ENCODE results near the gene FMO5. TPM values are rescaled to one million over a fixed set of nuclear protein-coding genes. Genes with fewer than 3 reads are reported as not detected.

Gene FMO5
- total and polyA plus RNA-seq, 2 of the 13 experiments (the other 11 are each of a cell fraction or from before 2014, with no cell fraction given), result 48.2 to 149 TPM

- TF ChIP-seq ZNF331 (CRISPR knock-in tag; IDR thresholded peaks at IDR 0.05) (no peak), DNMT3B (CRISPR knock-in tag; conservative IDR thresholded peaks at IDR 0.05) (0 out of 2 replicates have a peak, but pooled peaks have one; percentile 6), NRL (CRISPR knock-in tag; IDR thresholded peaks at IDR 0.05; ENCODE audit: borderline replicate concordance) (no peak), SMAD3 (CRISPR knock-in tag; IDR thresholded peaks at IDR 0.05) (peak; percentile 2; the same call in 1 of the 2 replicates), ZNF670 (CRISPR knock-in tag; IDR thresholded peaks at IDR 0.05; ENCODE audit: borderline replicate concordance) (no peak), ZC3H4 (CRISPR knock-in tag; IDR thresholded peaks at IDR 0.05; ENCODE audit: borderline replicate concordance) (peak; percentile 59; the same call in 1 of the 2 replicates), ZNF276 (CRISPR knock-in tag; IDR thresholded peaks at IDR 0.05; ENCODE audit: low read depth) (no peak), MTA3 (CRISPR knock-in tag; IDR thresholded peaks at IDR 0.05) (no peak), ZNF33A (CRISPR knock-in tag; IDR thresholded peaks at IDR 0.05; ENCODE audit: borderline replicate concordance) (no peak), ZNF12 (CRISPR knock-in tag; IDR thresholded peaks at IDR 0.05) (no peak), ZNF770 (CRISPR knock-in tag; IDR thresholded peaks at IDR 0.05) (no peak), RXRA (CRISPR knock-in tag; IDR thresholded peaks at IDR 0.05) (no peak), THAP11 (CRISPR knock-in tag; IDR thresholded peaks at IDR 0.05) (no peak), ZNF282 (IDR thresholded peaks at IDR 0.05; ENCODE audit: partially characterized antibody) (no peak), TAF15 (IDR thresholded peaks at IDR 0.05; ENCODE audit: low read depth, low read length, poor library complexity, severe bottlenecking) (no peak), TRIM24 (CRISPR knock-in tag; IDR thresholded peaks at IDR 0.05) (no peak), YEATS2 (CRISPR knock-in tag; IDR thresholded peaks at IDR 0.05; ENCODE audit: borderline replicate concordance) (no peak), CEBPG (CRISPR knock-in tag; IDR thresholded peaks at IDR 0.05) (no peak), NFE2L2 (IDR thresholded peaks at IDR 0.05; ENCODE audit: low read length) (peak; percentile 26; the same call in 1 of the 2 replicates), SIX4 (CRISPR knock-in tag; IDR thresholded peaks at IDR 0.05) (no peak)
Measured at GRCh38 chr1:147241934-147242448, 16.9 kb upstream of the FMO5 start (continued).

Measured in HepG2 (cell line).